ENCODE results near the gene ACTA2. TPM values are rescaled to one million over a fixed set of nuclear protein-coding genes. Genes with fewer than 3 reads are reported as not detected.

ACTA2 gene
- total and polyA plus RNA-seq, 2 donors (not counting 1 experiment from before 2014, with no cell fraction given): 1.8 to 3.7 TPM

DNA sequence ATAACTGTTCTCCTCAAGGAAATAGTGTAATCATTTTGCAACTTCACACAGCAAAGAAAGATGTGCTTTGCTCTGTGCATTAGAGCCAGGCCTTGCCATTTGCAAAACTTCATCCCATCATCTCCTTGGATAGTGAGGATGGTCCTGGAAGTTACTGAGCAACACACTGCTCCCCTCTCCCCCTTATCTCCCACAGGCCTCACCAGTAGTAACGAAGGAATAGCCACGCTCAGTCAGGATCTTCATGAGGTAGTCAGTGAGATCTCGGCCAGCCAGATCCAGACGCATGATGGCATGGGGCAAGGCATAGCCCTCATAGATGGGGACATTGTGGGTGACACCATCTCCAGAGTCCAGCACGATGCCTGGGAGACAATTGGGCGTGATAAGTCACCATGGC lies 11.5 kb downstream of the ACTA2 start:
- ChIA-PET POLR2A (no interaction called here), CTCF (interaction anchor here (1.6 to 1.7 kb wide), 2 partner anchors 88 to 273 kb away, joined by 5 to 9 read pairs; no protein-coding TSS in a partner anchor)
- H3K9me3 Mint-ChIP-seq (ENCODE audit: insufficient read depth): no peaks in the 10 kb centered on the region
- Histone ChIP-seq H3K79me2 (ENCODE audit: control insufficient read depth, insufficient read depth, low read length) (no peaks in the 10 kb centered on the region), H3K4me1 (ENCODE audit: control insufficient read depth in 2 of 2, insufficient read depth in 2 of 2, low read length in 2 of 2) (peaks cover 11 to 14% of the 10 kb centered on the region in 2 donors), H3K4me3 (ENCODE audit: control extremely low read depth in 1 of 5, extremely low read depth in 1 of 5, insufficient read depth in 1 of 5, low read depth in 2 of 5, low read length in 4 of 5) (no peak overlapping the region), H3K27me3 (replicated peaks in 1 of 4; ENCODE audit: control extremely low read depth in 1 of 4, control insufficient read depth in 3 of 4, insufficient read depth in 4 of 4, low read length in 3 of 4) (no peaks in the 10 kb centered on the region), H3K9me3 (ENCODE audit: control extremely low read depth in 1 of 3, control insufficient read depth in 2 of 3, insufficient read depth in 1 of 3, low read length in 2 of 3) (no peaks in the 10 kb centered on the region), H3K4me2 (replicated peaks; ENCODE audit: low read depth, low read length, poor library complexity, severe bottlenecking) (no peak overlapping the region), H3K36me3 (replicated peaks in 1 of 2; ENCODE audit: control extremely low read depth in 1 of 2, control insufficient read depth in 1 of 2, extremely low read depth in 1 of 2, insufficient read depth in 2 of 2, low read length in 1 of 2) (peaks cover 0 to 2% of the 10 kb centered on the region in 2 experiments), H3K9ac (ENCODE audit: low read length) (no peak overlapping the region), H4K20me1 (ENCODE audit: control insufficient read depth, insufficient read depth, low read length, poor library complexity, severe bottlenecking) (no peaks in the 10 kb centered on the region), H3K27ac (ENCODE audit: low read length in 2 of 2) (no peak overlapping the region), H2AFZ (ENCODE audit: insufficient read depth, low read depth, low read length, poor library complexity, severe bottlenecking) (no peak overlapping the region)
- no peak overlapping the region for H3K27ac Mint-ChIP-seq
- no peaks in the 10 kb centered on the region for H3K27me3 Mint-ChIP-seq
- intact Hi-C loops (cut with micrococcal nuclease): no loop called here
- TF ChIP-seq, protein P1, sequence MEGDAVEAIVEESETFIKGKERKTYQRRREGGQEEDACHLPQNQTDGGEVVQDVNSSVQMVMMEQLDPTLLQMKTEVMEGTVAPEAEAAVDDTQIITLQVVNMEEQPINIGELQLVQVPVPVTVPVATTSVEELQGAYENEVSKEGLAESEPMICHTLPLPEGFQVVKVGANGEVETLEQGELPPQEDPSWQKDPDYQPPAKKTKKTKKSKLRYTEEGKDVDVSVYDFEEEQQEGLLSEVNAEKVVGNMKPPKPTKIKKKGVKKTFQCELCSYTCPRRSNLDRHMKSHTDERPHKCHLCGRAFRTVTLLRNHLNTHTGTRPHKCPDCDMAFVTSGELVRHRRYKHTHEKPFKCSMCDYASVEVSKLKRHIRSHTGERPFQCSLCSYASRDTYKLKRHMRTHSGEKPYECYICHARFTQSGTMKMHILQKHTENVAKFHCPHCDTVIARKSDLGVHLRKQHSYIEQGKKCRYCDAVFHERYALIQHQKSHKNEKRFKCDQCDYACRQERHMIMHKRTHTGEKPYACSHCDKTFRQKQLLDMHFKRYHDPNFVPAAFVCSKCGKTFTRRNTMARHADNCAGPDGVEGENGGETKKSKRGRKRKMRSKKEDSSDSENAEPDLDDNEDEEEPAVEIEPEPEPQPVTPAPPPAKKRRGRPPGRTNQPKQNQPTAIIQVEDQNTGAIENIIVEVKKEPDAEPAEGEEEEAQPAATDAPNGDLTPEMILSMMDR (IDR thresholded peaks at IDR 0.05): no peak
- no peak for TF ChIP-seq EZH2 (IDR thresholded peaks at IDR 0.05; ENCODE audit: borderline replicate concordance, insufficient read depth, low read depth, low read length, poor library complexity, severe bottlenecking)
- WGBS (ENCODE audit: insufficient coverage): 100% methylated on average over 6 of the region's 6 CpGs
- H3K4me3 Mint-ChIP-seq: no peak overlapping the region
- peaks cover 28% of the 10 kb centered on the region for H3K4me1 Mint-ChIP-seq
- DNase-seq (no peak), ATAC-seq (ENCODE audit: low read depth) (no peak)

DNA sequence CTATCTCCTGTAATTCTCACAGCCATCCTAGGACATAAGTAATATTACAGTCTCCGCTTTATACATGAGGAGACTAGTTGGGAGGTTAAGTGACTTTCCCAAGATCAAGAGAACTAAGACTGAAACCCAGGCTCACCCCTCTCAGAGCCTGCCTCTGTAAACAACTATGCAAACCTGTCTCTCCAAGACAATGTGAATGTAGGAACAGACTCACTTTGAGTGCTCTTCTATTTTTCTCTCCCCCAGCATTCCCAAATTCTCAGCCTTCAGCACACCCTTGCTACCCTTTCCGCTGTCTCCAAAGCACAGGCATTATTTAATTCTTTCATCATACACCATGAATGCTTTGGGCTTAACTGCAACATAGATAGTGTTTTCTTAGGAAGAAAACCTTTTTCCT lies 13.6 kb downstream of the ACTA2 start:
- H3K27ac ChIP-seq (ENCODE audit: low read length in 2 of 2): no peak overlapping the region
- 100% methylated on average over 1 of the region's 2 CpGs for WGBS (ENCODE audit: insufficient coverage)
- no peak overlapping the region for H3K9ac ChIP-seq (ENCODE audit: low read length)
- H3K4me2 ChIP-seq (replicated peaks; ENCODE audit: low read depth, low read length, poor library complexity, severe bottlenecking): no peak overlapping the region
- no peaks in the 10 kb centered on the region for H3K27me3 Mint-ChIP-seq
- ChIA-PET CTCF (interaction anchor here (1.3 to 12.4 kb wide), 2 partner anchors 55 to 102 kb away, joined by 4 to 749 read pairs; no protein-coding TSS in a partner anchor), POLR2A (no interaction called here)
- no peaks in the 10 kb centered on the region for H3K79me2 ChIP-seq (ENCODE audit: control insufficient read depth, insufficient read depth, low read length)
- no peak overlapping the region for H3K4me3 Mint-ChIP-seq
- H3K36me3 ChIP-seq (replicated peaks in 1 of 2; ENCODE audit: control extremely low read depth in 1 of 2, control insufficient read depth in 1 of 2, extremely low read depth in 1 of 2, insufficient read depth in 2 of 2, low read length in 1 of 2): peaks cover 0 to 2% of the 10 kb centered on the region in 2 experiments
- no peaks in the 10 kb centered on the region for H3K9me3 Mint-ChIP-seq (ENCODE audit: insufficient read depth)
- peaks cover 9 to 13% of the 10 kb centered on the region in 2 donors for H3K4me1 ChIP-seq (ENCODE audit: control insufficient read depth in 2 of 2, insufficient read depth in 2 of 2, low read length in 2 of 2)
- intact Hi-C loops (cut with micrococcal nuclease): loop anchor here (10.0 kb wide), 2 partner anchors 254 to 626 kb away; no protein-coding TSS in a partner anchor
- DNase-seq (no peak), ATAC-seq (ENCODE audit: low read depth) (no peak)
- no peak overlapping the region for H2AFZ ChIP-seq (ENCODE audit: insufficient read depth, low read depth, low read length, poor library complexity, severe bottlenecking)
- no peak overlapping the region for H3K27ac Mint-ChIP-seq
- H3K4me3 ChIP-seq (ENCODE audit: control extremely low read depth in 1 of 5, extremely low read depth in 1 of 5, insufficient read depth in 1 of 5, low read depth in 2 of 5, low read length in 4 of 5): no peak overlapping the region
- H3K4me1 Mint-ChIP-seq: peaks cover 24% of the 10 kb centered on the region
- TF ChIP-seq, protein P1 (IDR thresholded peaks at IDR 0.05): no peak
- no peak for TF ChIP-seq EZH2 (IDR thresholded peaks at IDR 0.05; ENCODE audit: borderline replicate concordance, insufficient read depth, low read depth, low read length, poor library complexity, severe bottlenecking)
- no peaks in the 10 kb centered on the region for H4K20me1 ChIP-seq (ENCODE audit: control insufficient read depth, insufficient read depth, low read length, poor library complexity, severe bottlenecking)
- H3K27me3 ChIP-seq (replicated peaks in 1 of 4; ENCODE audit: control extremely low read depth in 1 of 4, control insufficient read depth in 3 of 4, insufficient read depth in 4 of 4, low read length in 3 of 4): no peaks in the 10 kb centered on the region
- no peaks in the 10 kb centered on the region for H3K9me3 ChIP-seq (ENCODE audit: control extremely low read depth in 1 of 3, control insufficient read depth in 2 of 3, insufficient read depth in 1 of 3, low read length in 2 of 3)
